GM23338 (cell line): Measurements from ENCODE around the gene TBCEL.

ENCODE experiments used
- CTCF ChIP-seq, 2 experiments: fragments of 200-600 bp in 1 of 2; sonication (generic) in 1 of 2; conservative IDR thresholded peaks; 2 replicates each; pipeline versions ENCODE4 v1.5.1 to v1.6.1; 2016 to 2017; ENCODE audit warnings: antibody characterized with exemption in 2 of 2, low read depth in 2 of 2, mild to moderate bottlenecking in 2 of 2, moderate library complexity in 1 of 2
- JUNB ChIP-seq: IDR thresholded peaks from one replicate; pipeline ENCODE4 v1.6.1; 2016; ENCODE audit warnings: antibody characterized with exemption; ENCODE audit not compliant: unreplicated experiment
- POLR2AphosphoS5 ChIP-seq: IDR thresholded peaks from 2 replicates; pipeline ENCODE4 v1.6.1; 2016; ENCODE audit warnings: antibody characterized with exemption, low read depth

GRCh38 chr11:121134741-121135312 lies 110.9 kb downstream of the TBCEL start:
- no peak for TF ChIP-seq CTCF (conservative IDR thresholded peaks at IDR 0.05; ENCODE audit: low read depth in 2 of 2)
- no peak for TF ChIP-seq POLR2AphosphoS5
- TF ChIP-seq JUNB: no peak
